Mesothelial cell of epicardium (in vitro differentiated cells): ENCODE measurements around the gene CPED1. TPM values are rescaled to one million over a fixed set of nuclear protein-coding genes. Genes with fewer than 3 reads are reported as not detected.

Experiments used
- DNase-seq, 2 experiments: peaks; one replicate each; pipeline ENCODE4 v3.0.0; 2021; ENCODE audit warnings: low spot score in 2 of 2; ENCODE audit not compliant: unreplicated experiment in 2 of 2
- H3K27ac Mint-ChIP-seq: 2 replicates; pipeline ENCODE4 v1.8.0; 2021; ENCODE audit warnings: mixed read lengths
- H3K27me3 Mint-ChIP-seq: 2 replicates; pipeline ENCODE4 v1.8.0; 2021; ENCODE audit warnings: low read depth, mixed read lengths
- H3K36me3 Mint-ChIP-seq: 2 replicates; pipeline ENCODE4 v1.8.0; 2021; ENCODE audit warnings: mixed read lengths
- H3K4me1 Mint-ChIP-seq: 2 replicates; pipeline ENCODE4 v1.8.0; 2021; ENCODE audit warnings: mixed read lengths
- H3K4me3 Mint-ChIP-seq: 2 replicates; pipeline ENCODE4 v1.8.0; 2021; ENCODE audit warnings: mild to moderate bottlenecking, moderate library complexity, mixed read lengths
- H3K9me3 Mint-ChIP-seq: 2 replicates; pipeline ENCODE4 v1.8.0; 2021; ENCODE audit warnings: mixed read lengths
- total RNA-seq: library from RNA; stranded (reverse); gene quantifications from 3 replicates; pipeline ENCODE4 v1.2.1, GENCODE V29; 2021
- TF ChIP-seq, protein P1 (sequence below): fragments of 200-600 bp; sonication (generic); IDR thresholded peaks from one replicate; pipeline ENCODE4 v1.5.0; 2021; ENCODE audit warnings: antibody characterized with exemption; ENCODE audit not compliant: unreplicated experiment

The CPED1 gene
- total RNA-seq, 1 donor from 2014 or later: 25.6 TPM

- Mint-ChIP-seq H3K27me3 (no peaks in the 10 kb centered on the region), H3K4me3 (no peak overlapping the region), H3K4me1 (peaks cover 6% of the 10 kb centered on the region), H3K36me3 (no peaks in the 10 kb centered on the region), H3K9me3 (peaks cover 4% of the 10 kb centered on the region), H3K27ac (no peak overlapping the region)
- TF ChIP-seq, protein P1, sequence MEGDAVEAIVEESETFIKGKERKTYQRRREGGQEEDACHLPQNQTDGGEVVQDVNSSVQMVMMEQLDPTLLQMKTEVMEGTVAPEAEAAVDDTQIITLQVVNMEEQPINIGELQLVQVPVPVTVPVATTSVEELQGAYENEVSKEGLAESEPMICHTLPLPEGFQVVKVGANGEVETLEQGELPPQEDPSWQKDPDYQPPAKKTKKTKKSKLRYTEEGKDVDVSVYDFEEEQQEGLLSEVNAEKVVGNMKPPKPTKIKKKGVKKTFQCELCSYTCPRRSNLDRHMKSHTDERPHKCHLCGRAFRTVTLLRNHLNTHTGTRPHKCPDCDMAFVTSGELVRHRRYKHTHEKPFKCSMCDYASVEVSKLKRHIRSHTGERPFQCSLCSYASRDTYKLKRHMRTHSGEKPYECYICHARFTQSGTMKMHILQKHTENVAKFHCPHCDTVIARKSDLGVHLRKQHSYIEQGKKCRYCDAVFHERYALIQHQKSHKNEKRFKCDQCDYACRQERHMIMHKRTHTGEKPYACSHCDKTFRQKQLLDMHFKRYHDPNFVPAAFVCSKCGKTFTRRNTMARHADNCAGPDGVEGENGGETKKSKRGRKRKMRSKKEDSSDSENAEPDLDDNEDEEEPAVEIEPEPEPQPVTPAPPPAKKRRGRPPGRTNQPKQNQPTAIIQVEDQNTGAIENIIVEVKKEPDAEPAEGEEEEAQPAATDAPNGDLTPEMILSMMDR: no peak
- no peak for DNase-seq
Measured at GRCh38 chr7:121186746-121187145, 198.2 kb downstream of the CPED1 start.

DNA sequence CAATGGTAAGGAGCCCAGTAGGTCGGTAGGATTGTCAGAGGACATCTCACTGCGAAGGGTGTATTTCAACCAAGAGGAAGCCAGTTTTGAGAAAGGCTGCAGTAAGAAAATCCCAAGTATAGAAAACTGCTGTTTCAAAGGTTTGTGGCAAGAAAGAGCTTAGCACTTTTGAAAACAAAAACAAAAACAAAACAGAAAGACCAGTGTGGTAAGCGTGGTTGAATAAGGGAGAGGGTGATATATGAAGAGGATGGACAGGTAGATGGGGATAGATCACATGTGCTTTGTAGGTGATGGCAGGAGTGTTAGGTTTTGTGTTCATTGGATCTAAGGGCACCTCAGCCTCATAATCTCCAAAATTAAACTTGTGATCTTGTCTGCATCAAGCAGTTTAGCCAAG is 198.7 kb downstream of the CPED1 start:
- Mint-ChIP-seq H3K27ac (no peak overlapping the region), H3K36me3 (no peaks in the 10 kb centered on the region), H3K4me1 (peaks cover 6% of the 10 kb centered on the region), H3K4me3 (no peak overlapping the region), H3K27me3 (no peaks in the 10 kb centered on the region), H3K9me3 (peaks cover 4% of the 10 kb centered on the region)
- TF ChIP-seq, protein P1: no peak
- DNase-seq: no peak

DNA sequence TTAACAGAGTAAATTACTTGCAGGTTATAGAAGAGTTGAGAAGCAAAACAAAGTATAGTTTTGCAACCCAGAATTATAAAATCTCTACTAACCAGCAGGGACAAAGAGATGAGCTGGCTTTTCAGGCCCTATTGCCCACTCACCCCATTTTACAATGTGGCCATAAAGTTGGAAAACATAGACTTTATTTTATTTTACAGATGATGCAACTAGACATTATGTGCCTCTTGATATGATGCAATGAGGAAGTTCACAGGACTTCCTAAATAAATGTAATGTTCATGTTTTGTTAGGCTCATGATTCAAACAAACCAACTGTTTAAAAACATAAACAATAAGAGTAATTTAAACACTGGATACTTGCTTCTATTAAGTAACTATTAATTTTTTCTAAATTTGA is 199.2 kb downstream of the CPED1 start:
- peaks cover 2% of the 10 kb centered on the region for H3K4me1 Mint-ChIP-seq
- no peak overlapping the region for H3K4me3 Mint-ChIP-seq
- H3K27ac Mint-ChIP-seq: no peak overlapping the region
- H3K36me3 Mint-ChIP-seq: no peaks in the 10 kb centered on the region
- TF ChIP-seq, protein P1: no peak
- no peak for DNase-seq
- no peaks in the 10 kb centered on the region for H3K27me3 Mint-ChIP-seq
- peaks cover 4% of the 10 kb centered on the region for H3K9me3 Mint-ChIP-seq

DNA sequence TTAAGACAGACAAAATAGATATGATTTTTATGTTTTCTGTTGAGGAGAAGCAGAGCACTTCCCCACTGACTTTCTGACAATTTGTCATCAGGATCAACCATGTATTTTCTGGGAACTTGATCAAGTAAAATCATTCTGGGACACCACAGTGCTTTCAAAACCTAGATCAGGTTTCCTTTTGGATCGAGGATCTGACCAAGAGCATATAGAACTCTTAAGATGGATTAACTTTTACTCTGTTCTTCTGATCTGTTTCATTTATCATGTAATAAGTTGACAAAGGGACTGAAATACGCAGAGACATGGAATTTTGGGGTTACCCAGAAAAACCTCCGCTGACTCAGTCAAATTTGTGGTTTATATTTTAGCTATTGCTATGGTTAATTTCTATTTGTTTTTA is 204.3 kb downstream of the CPED1 start:
- peaks cover 13% of the 10 kb centered on the region for H3K4me1 Mint-ChIP-seq
- no peak overlapping the region for H3K4me3 Mint-ChIP-seq
- H3K27ac Mint-ChIP-seq: no peak overlapping the region
- TF ChIP-seq, protein P1: no peak
- H3K9me3 Mint-ChIP-seq: peaks cover 4% of the 10 kb centered on the region
- no peak for DNase-seq
- H3K27me3 Mint-ChIP-seq: no peaks in the 10 kb centered on the region
- H3K36me3 Mint-ChIP-seq: no peaks in the 10 kb centered on the region

DNA sequence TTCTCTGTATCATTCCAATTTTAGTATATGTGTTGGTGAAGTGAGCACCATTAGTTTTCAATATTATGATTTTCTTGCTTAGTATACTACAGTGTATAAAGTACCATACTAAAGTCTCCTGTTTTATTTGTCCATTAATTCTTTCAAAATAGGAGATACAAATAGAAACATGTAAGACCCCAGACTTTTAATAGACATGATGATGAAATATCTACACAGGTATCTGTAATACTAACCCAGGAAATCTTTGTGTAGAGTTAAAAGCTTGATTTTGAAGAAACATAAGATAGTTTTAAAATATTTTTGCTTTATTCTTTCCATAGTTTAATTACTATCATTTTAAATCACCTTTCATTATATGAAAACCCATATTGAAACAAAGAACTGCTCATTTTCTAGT is 206.5 kb downstream of the CPED1 start:
- Mint-ChIP-seq H3K4me3 (no peak overlapping the region), H3K27ac (no peak overlapping the region), H3K9me3 (no peaks in the 10 kb centered on the region), H3K36me3 (no peaks in the 10 kb centered on the region), H3K4me1 (peaks cover 13% of the 10 kb centered on the region), H3K27me3 (no peaks in the 10 kb centered on the region)
- DNase-seq: no peak
- TF ChIP-seq, protein P1: no peak

- Mint-ChIP-seq H3K4me3 (no peak overlapping the region), H3K27me3 (no peaks in the 10 kb centered on the region), H3K4me1 (peaks cover 13% of the 10 kb centered on the region), H3K27ac (peak overlapping the region; percentile 44), H3K36me3 (no peaks in the 10 kb centered on the region), H3K9me3 (no peaks in the 10 kb centered on the region)
- no peak for DNase-seq
- TF ChIP-seq, protein P1: no peak
Measured at GRCh38 chr7:121195874-121196273, 207.4 kb downstream of the CPED1 start.
